Airway epithelial cell (primary cell): ENCODE measurements around the gene ERCC4. TPM values are rescaled to one million over a fixed set of nuclear protein-coding genes. Genes with fewer than 3 reads are reported as not detected.

Source experiments
- total RNA-seq: library from RNA; depleted of rRNA; stranded (reverse); fragments of >200 nt; gene quantifications from 2 replicates; pipeline ENCODE4 v1.2.3, GENCODE V29; 2015

The ERCC4 gene
- total RNA-seq = 4.7 and 5.3 TPM in 2 replicates

GRCh38 chr16:13919683-13920509, at the start of gene ERCC4:
Gene ERCC4, plus strand, starts transcription at chr16:13920154. Its CDS starts 12 bp downstream, at chr16:13920166.

Other genes starting within 250 kb of the ERCC4 start
- gene MRTFB, start 151.2 kb downstream of the ERCC4 start, total RNA-seq = 5.8 and 14.9 TPM in 2 replicates